K562 (cell line): ENCODE data around the gene SYNE2. TPM values are rescaled to one million over a fixed set of nuclear protein-coding genes. Genes with fewer than 3 reads are reported as not detected.

ENCODE experiments used
- ATAC-seq: fragments of 200-7000 bp; cut with Tn5 transposase; 3 replicates; pipeline ENCODE4 v1.9.1; 2020; ENCODE audit warnings: moderate library complexity
- BruUV-seq: library from RNA; stranded (reverse); fragments of 400-500 nt; replicated peaks from 2 replicates; lab custom pipeline; 2021; lab: Mats Ljungman, UMichigan
- CTCF ChIA-PET: fragments of 300-600 bp; formaldehyde crosslinking; extraction: SDS; loops from one replicate; lab custom pipeline; 2021; ENCODE audit warnings: low intra/inter-chr PET ratio; lab: Yijun Ruan, JAX
- POLR2A ChIA-PET: fragments of 300-600, 350-650 bp; sonication (Branson Sonifier 250); formaldehyde crosslinking; extraction: SDS; loops from one replicate; lab custom pipeline; 2021; ENCODE audit warnings: antibody characterized with exemption, inconsistent platforms; lab: Yijun Ruan, JAX
- DNase-seq, 4 experiments: peaks; one replicate each; pipeline versions ENCODE4 v3.0.0 to v3.0.0-alpha.2; 2011 to 2018; ENCODE audit warnings: low spot score in 3 of 4, mixed read lengths in 3 of 4; ENCODE audit errors: extremely low read depth in 1 of 4
- FAIRE-seq: peaks from 2 replicates; lab custom pipeline; 2011; peaks lifted over from hg19 to GRCh38; lab: Jason Lieb, UNC
- H2AFZ ChIP-seq: 2 replicates; pipeline ENCODE4 v1.6.0; 2011; ENCODE audit warnings: low read depth, low read length, control low read depth, inconsistent platforms
- H3K27ac ChIP-seq: fragments of 200-600 bp; 3 replicates; pipeline ENCODE4 v1.8.0; 2011; ENCODE audit warnings: low read depth, mild to moderate bottlenecking, control low read depth, inconsistent platforms, low read length, moderate library complexity, mixed read lengths; ENCODE audit errors: extremely low read depth
- H3K27me3 ChIP-seq, 2 experiments: fragments of 300-600 bp in 1 of 2; 2 replicates in 1 of 2; 3 replicates in 1 of 2; pipeline versions ENCODE4 v1.6.0 to v1.8.0; 2011; ENCODE audit warnings: inconsistent platforms in 2 of 2, low read length in 2 of 2, mild to moderate bottlenecking in 1 of 2, mixed read lengths in 1 of 2, moderate library complexity in 1 of 2; ENCODE audit not compliant: control insufficient read depth in 2 of 2, insufficient read depth in 2 of 2
- H3K36me3 ChIP-seq: fragments of 300-600 bp; 3 replicates; pipeline ENCODE4 v1.8.0; 2011; ENCODE audit warnings: mild to moderate bottlenecking, low read length, inconsistent platforms; ENCODE audit not compliant: control insufficient read depth, insufficient read depth
- H3K4me1 ChIP-seq, 2 experiments: fragments of 200-600 bp in 1 of 2; replicated peaks in 1 of 2; 2 replicates in 1 of 2; 3 replicates in 1 of 2; pipeline versions ENCODE4 v1.5.1 to v1.8.0; 2011; ENCODE audit warnings: inconsistent platforms in 2 of 2, low read length in 2 of 2, mild to moderate bottlenecking in 1 of 2, mixed read lengths in 1 of 2, moderate library complexity in 1 of 2; ENCODE audit not compliant: control insufficient read depth in 2 of 2, insufficient read depth in 2 of 2
- H3K4me2 ChIP-seq: 2 replicates; pipeline ENCODE4 v1.6.1; 2011; ENCODE audit warnings: low read length, control low read depth, inconsistent platforms, mixed read lengths; ENCODE audit not compliant: insufficient read depth
- H3K4me3 ChIP-seq: fragments of 200-600 bp; sonication (generic), shearing (Covaris generic); 2 replicates; pipeline ENCODE4 v1.5.1; 2016; ENCODE audit warnings: control low read depth, inconsistent platforms
- H3K79me2 ChIP-seq: fragments of 200-600 bp; 3 replicates; pipeline ENCODE4 v1.8.0; 2011; ENCODE audit warnings: low read length, inconsistent platforms; ENCODE audit not compliant: control insufficient read depth, insufficient read depth
- H3K9ac ChIP-seq, 2 experiments: 2 replicates each; pipeline versions ENCODE4 v1.6.0 to v1.6.1; 2011; ENCODE audit warnings: low read depth in 2 of 2, low read length in 2 of 2, control low read depth in 1 of 2, inconsistent platforms in 1 of 2, mild to moderate bottlenecking in 1 of 2, mixed read lengths in 1 of 2; ENCODE audit not compliant: insufficient read depth in 1 of 2
- H3K9me1 ChIP-seq: one replicate; pipeline ENCODE4 v1.6.0; 2011; ENCODE audit warnings: inconsistent platforms, mild to moderate bottlenecking, low read length, moderate library complexity; ENCODE audit not compliant: control insufficient read depth, insufficient read depth
- H3K9me3 ChIP-seq: replicated peaks from 2 replicates; pipeline ENCODE4 v1.5.1; 2011; ENCODE audit warnings: low read depth, low read length, inconsistent platforms; ENCODE audit not compliant: control insufficient read depth, insufficient read depth
- H4K20me1 ChIP-seq: replicated peaks from 2 replicates; pipeline ENCODE4 v1.6.1; 2011; ENCODE audit warnings: low read length, inconsistent platforms, mixed read lengths; ENCODE audit not compliant: control insufficient read depth, insufficient read depth
- BACH1 ChIP-seq: fragments of 200-800 bp; sonication (Bioruptor generic); IDR thresholded peaks from 2 replicates; pipeline ENCODE4 v1.6.1; 2016; ENCODE audit warnings: missing genetic modification characterization, missing compliant biosample characterization
- C11orf30 ChIP-seq: fragments of 450-650 bp; IDR thresholded peaks from 2 replicates; pipeline ENCODE4 v1.6.1; 2016; ENCODE audit warnings: low read depth, mild to moderate bottlenecking
- ETS2 ChIP-seq: IDR thresholded peaks from 2 replicates; pipeline ENCODE4 v1.6.1; 2016; ENCODE audit warnings: borderline replicate concordance, missing genetic modification characterization, mild to moderate bottlenecking, moderate library complexity, missing compliant biosample characterization; ENCODE audit not compliant: poor library complexity, severe bottlenecking
- FOSL1 ChIP-seq: fragments of 200-800 bp; sonication (Bioruptor generic); conservative IDR thresholded peaks from 2 replicates; pipeline ENCODE4 v1.6.1; 2016; ENCODE audit warnings: missing genetic modification characterization, missing compliant biosample characterization
- HNRNPLL ChIP-seq: fragments of 200-400 bp; formaldehyde crosslinking; IDR thresholded peaks from 2 replicates; pipeline ENCODE4 v1.6.1; 2017; ENCODE audit warnings: low read length, low read depth, mild to moderate bottlenecking; ENCODE audit not compliant: poor library complexity, severe bottlenecking
- MYC ChIP-seq, 2 experiments: fragments of 250-450 bp in 1 of 2; sonication (Bioruptor Pico) in 1 of 2; IDR thresholded peaks; 2 replicates each; pipeline versions ENCODE4 v1.5.1 to v1.6.1; 2012 to 2021; ENCODE audit warnings: low read depth in 2 of 2, borderline replicate concordance in 1 of 2, improper control_type of control experiment in 1 of 2, low read length in 1 of 2, mild to moderate bottlenecking in 1 of 2, moderate library complexity in 1 of 2
- WGBS: fragments of 100-300 bp; shearing (Covaris generic); methylation state at CpG from one replicate; pipeline ENCODE4 v1.1.6; 2016; ENCODE audit warnings: low coverage, mixed read lengths; ENCODE audit not compliant: insufficient coverage; ENCODE audit errors: missing lambda C conversion rate; 5-methylcytosine and 5-hydroxymethylcytosine counted together
- in situ Hi-C: fragments of 300-500 bp; cut with MboI; formaldehyde crosslinking; loops from 4 replicates; pipeline ENCODE4 v1.15.0; 2018; ENCODE audit warnings: inconsistent platforms, mixed read lengths
- intact Hi-C: fragments of 100-400 bp; cut with micrococcal nuclease; formaldehyde crosslinking; loops from 2 replicates; pipeline ENCODE4 v1.14.2; 2022
- polyA plus RNA-seq, 8 experiments: library from polyadenylated mRNA; depleted of rRNA in 4 of 8; stranded (reverse) in 5 of 8; unstranded in 3 of 8; fragments of >200 nt; fragmentation: Nextera tagmentation in 2 of 8; fragmentation: Illumina TruSeq in 1 of 8; extraction: Ambion mirVana in 2 of 8; extraction: Trizol in 1 of 8; gene quantifications; 2 replicates each; pipeline versions ENCODE4 v1.2.1 to v1.2.3, GENCODE V29; 2011 to 2014; ENCODE audit warnings: inconsistent platforms in 1 of 8, missing spikeins in 1 of 8
- total RNA-seq, 7 experiments: library from RNA; depleted of rRNA in 6 of 7; stranded (reverse); fragments of >200 nt in 6 of 7; fragmentation: Illumina TruSeq in 2 of 7; extraction: Trizol in 2 of 7; gene quantifications; 2 replicates each; pipeline versions ENCODE4 v1.2.1 to v1.2.3, GENCODE V29; 2011 to 2021; ENCODE audit warnings: low replicate concordance in 1 of 7
- TF ChIP-seq, protein P1 (sequence below), 2 experiments: fragments of 450-650 bp in 1 of 2; sonication (generic) in 1 of 2; formaldehyde crosslinking in 1 of 2; IDR thresholded peaks; 2 replicates each; pipeline versions ENCODE4 v1.7.1 to v1.9.0; 2016 to 2022; ENCODE audit warnings: inconsistent platforms in 1 of 2, mild to moderate bottlenecking in 1 of 2, missing genetic modification reagents in 1 of 2
- TF ChIP-seq, protein P2 (sequence below): fragments of 450-650 bp; formaldehyde crosslinking; IDR thresholded peaks from 2 replicates; pipeline ENCODE4 v1.4.0; 2022; ENCODE audit warnings: mild to moderate bottlenecking, moderate library complexity

Gene SYNE2
- total and polyA plus RNA-seq, 9 of the 15 experiments (the other 6 are each of a cell fraction or from before 2014, with no cell fraction given) = 0.06 to 0.53 (median 0.11) TPM

GRCh38 chr14:64266239-64266638 is 413.4 kb downstream of the SYNE2 start:
- Histone ChIP-seq H3K9me3 (no peaks in the 10 kb centered on the region; the same call in 1 of the 2 replicates), H3K36me3 (no peaks in the 10 kb centered on the region), H3K9me1 (no peaks in the 10 kb centered on the region), H3K4me3 (no peak overlapping the region), H3K9ac (no peak overlapping the region), H3K4me2 (peak overlapping the region; percentile 22; the same call in 1 of the 2 replicates), H3K4me1 (peaks cover 0 to 3% of the 10 kb centered on the region in 2 experiments; a peak in 3 of 5 replicates), H3K27ac (peak overlapping the region; percentile 65; the same call in 2 of the 3 replicates), H3K27me3 (no peaks in the 10 kb centered on the region), H3K79me2 (no peaks in the 10 kb centered on the region), H2AFZ (peak overlapping the region; percentile 83), H4K20me1 (no peaks in the 10 kb centered on the region)
- peak; percentile 95 for ATAC-seq
- FAIRE-seq = no peak
- ChIA-PET CTCF (no interaction called here), POLR2A (interaction anchor here (0.7 to 2.5 kb wide), 4 partner anchors 9 to 120 kb away, joined by 3 to 8 read pairs (median 4); no protein-coding TSS in a partner anchor)
- intact Hi-C loops (no loop called here), in situ Hi-C loops (no loop called here)
- BruUV-seq = no TSS peak
- 10% methylated on average over 1 of the region's 2 CpGs for WGBS
- DNase-seq = peak in 2 of 4 experiments; percentile 9 to 38
- TF ChIP-seq HNRNPLL (no peak), ETS2 (no peak), MYC (IDR thresholded peaks at IDR 0.05; ENCODE audit: low read depth, low read length) (peak; percentile 42; the same call in 1 of the 2 replicates), MYC (CRISPR knock-in tag; IDR thresholded peaks at IDR 0.05; ENCODE audit: borderline replicate concordance, low read depth) (no peak), BACH1 (tag) (0 out of 2 replicates have a peak, but pooled peaks have one; percentile 22), FOSL1 (peak; percentile 46; the same call in 1 of the 2 replicates), C11orf30 (peak; percentile 42; the same call in 1 of the 2 replicates)
- TF ChIP-seq, protein P1, sequence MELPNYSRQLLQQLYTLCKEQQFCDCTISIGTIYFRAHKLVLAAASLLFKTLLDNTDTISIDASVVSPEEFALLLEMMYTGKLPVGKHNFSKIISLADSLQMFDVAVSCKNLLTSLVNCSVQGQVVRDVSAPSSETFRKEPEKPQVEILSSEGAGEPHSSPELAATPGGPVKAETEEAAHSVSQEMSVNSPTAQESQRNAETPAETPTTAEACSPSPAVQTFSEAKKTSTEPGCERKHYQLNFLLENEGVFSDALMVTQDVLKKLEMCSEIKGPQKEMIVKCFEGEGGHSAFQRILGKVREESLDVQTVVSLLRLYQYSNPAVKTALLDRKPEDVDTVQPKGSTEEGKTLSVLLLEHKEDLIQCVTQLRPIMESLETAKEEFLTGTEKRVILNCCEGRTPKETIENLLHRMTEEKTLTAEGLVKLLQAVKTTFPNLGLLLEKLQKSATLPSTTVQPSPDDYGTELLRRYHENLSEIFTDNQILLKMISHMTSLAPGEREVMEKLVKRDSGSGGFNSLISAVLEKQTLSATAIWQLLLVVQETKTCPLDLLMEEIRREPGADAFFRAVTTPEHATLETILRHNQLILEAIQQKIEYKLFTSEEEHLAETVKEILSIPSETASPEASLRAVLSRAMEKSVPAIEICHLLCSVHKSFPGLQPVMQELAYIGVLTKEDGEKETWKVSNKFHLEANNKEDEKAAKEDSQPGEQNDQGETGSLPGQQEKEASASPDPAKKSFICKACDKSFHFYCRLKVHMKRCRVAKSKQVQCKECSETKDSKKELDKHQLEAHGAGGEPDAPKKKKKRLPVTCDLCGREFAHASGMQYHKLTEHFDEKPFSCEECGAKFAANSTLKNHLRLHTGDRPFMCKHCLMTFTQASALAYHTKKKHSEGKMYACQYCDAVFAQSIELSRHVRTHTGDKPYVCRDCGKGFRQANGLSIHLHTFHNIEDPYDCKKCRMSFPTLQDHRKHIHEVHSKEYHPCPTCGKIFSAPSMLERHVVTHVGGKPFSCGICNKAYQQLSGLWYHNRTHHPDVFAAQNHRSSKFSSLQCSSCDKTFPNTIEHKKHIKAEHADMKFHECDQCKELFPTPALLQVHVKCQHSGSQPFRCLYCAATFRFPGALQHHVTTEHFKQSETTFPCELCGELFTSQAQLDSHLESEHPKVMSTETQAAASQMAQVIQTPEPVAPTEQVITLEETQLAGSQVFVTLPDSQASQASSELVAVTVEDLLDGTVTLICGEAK (IDR thresholded peaks at IDR 0.05) = peak; percentile 49
- TF ChIP-seq, protein P1 (CRISPR knock-in tag; IDR thresholded peaks at IDR 0.05) = no peak
- TF ChIP-seq, protein P2, sequence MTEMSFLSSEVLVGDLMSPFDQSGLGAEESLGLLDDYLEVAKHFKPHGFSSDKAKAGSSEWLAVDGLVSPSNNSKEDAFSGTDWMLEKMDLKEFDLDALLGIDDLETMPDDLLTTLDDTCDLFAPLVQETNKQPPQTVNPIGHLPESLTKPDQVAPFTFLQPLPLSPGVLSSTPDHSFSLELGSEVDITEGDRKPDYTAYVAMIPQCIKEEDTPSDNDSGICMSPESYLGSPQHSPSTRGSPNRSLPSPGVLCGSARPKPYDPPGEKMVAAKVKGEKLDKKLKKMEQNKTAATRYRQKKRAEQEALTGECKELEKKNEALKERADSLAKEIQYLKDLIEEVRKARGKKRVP (CRISPR knock-in tag) = peak; percentile 61
